Kidney (tissue), 14 donors: ENCODE measurements around the gene CYP11A1. TPM values are rescaled to one million over a fixed set of nuclear protein-coding genes. Genes with fewer than 3 reads are reported as not detected.

Experiments used
- DNase-seq, 5 donors: peaks; one replicate each; pipeline ENCODE4 v3.0.0-alpha.2; 2013 to 2020
- FAIRE-seq: peaks from 2 replicates; lab custom pipeline; 2012; peaks lifted over from hg19 to GRCh38; lab: Jason Lieb, UNC
- H3K27ac ChIP-seq, 2 donors: one replicate each; pipeline ENCODE4 v1.7.0; 2013; ENCODE audit warnings: low read depth in 2 of 2, low read length in 2 of 2, inconsistent platforms in 1 of 2
- H3K27me3 ChIP-seq: one replicate; pipeline ENCODE4 v1.7.1; 2013; ENCODE audit warnings: low read length, inconsistent platforms; ENCODE audit not compliant: control insufficient read depth, insufficient read depth
- H3K36me3 ChIP-seq, 3 donors: one replicate each; pipeline versions ENCODE4 v1.7.0 to v1.7.1; 2013; ENCODE audit warnings: low read length in 3 of 3, control low read depth in 1 of 3, inconsistent platforms in 1 of 3; ENCODE audit not compliant: insufficient read depth in 3 of 3, control insufficient read depth in 2 of 3
- H3K4me1 ChIP-seq, 3 donors: one replicate each; pipeline versions ENCODE4 v1.7.0 to v1.7.1; 2013; ENCODE audit warnings: low read length in 3 of 3, inconsistent platforms in 1 of 3, low read depth in 1 of 3; ENCODE audit not compliant: control insufficient read depth in 2 of 3, insufficient read depth in 2 of 3
- H3K4me3 ChIP-seq, 3 donors: one replicate each; pipeline versions ENCODE4 v1.7.0 to v1.8.1; 2013; ENCODE audit warnings: low read length in 3 of 3, control low read depth in 1 of 3, inconsistent platforms in 1 of 3
- H3K9ac ChIP-seq, 3 donors: one replicate each; pipeline versions ENCODE4 v1.7.0 to v1.7.1; 2013; ENCODE audit warnings: low read length in 3 of 3, control low read depth in 1 of 3, inconsistent platforms in 1 of 3
- H3K9me3 ChIP-seq, 3 donors: one replicate each; pipeline versions ENCODE4 v1.7.0 to v1.7.1; 2013; ENCODE audit warnings: low read length in 3 of 3, control low read depth in 1 of 3, inconsistent platforms in 1 of 3; ENCODE audit not compliant: control insufficient read depth in 2 of 3, insufficient read depth in 1 of 3
- intact Hi-C: fragments of 100-400 bp; cut with DNase I; formaldehyde crosslinking; loops from one replicate; pipeline ENCODE4 v1.11.1; 2022
- polyA plus RNA-seq: library from polyadenylated mRNA; stranded (reverse); fragments of 350-450 nt; fragmentation: Illumina TruSeq; extraction: RNeasy Lipid Tissue Mini Kit (QIAGEN cat#74804); gene quantifications from one replicate; pipeline ENCODE4 v1.2.3, GENCODE V29; 2014; ENCODE audit warnings: low read depth, low replicate concordance; ENCODE audit not compliant: insufficient read depth
- total RNA-seq: library from RNA; stranded (reverse); fragmentation: NEBNext Ultra II Directional; extraction: Animal tissue kit (Norgen Biotek cat#: 25700); gene quantifications from one replicate; pipeline ENCODE4 v1.2.1, GENCODE V29; 2021
- TF ChIP-seq, protein P1 (sequence below): IDR thresholded peaks from 3 replicates; pipeline ENCODE4 v1.5.1; 2012; ENCODE audit warnings: mild to moderate bottlenecking, moderate library complexity, borderline replicate concordance; ENCODE audit not compliant: insufficient read depth; ENCODE audit errors: extremely low read depth
- donor health status: control.
- donor health status: control.
- donor health status: control.
- donor health status: control.
- donor health status: control.
- donor health status: DM: yes; HTN: yes; CAD: no.
- donor health status: Normal renal cell carcinoma (clear cell type).

Gene CYP11A1
- total and polyA plus RNA-seq, 2 donors from 2014 or later: 0.13 to 2.7 TPM

DNA sequence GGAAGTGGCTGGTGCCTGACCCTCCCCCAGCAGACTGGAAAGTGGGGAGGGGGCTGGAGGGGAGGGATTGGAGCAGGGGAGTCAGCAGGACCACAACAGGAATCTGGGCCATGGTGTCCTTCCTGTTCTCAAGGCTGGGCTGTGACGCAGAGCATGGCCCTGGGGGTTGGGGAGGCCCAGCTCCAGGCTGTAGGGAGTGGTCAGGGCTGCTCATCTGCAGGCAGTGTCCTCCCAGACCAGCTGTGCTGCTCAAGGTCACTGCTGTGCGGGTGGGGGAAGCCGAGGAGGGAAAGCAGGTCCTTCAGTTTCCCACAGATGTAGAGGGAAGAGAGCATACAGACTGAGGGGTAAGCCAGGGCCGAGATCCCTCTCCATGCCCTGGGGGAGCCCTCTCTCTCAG lies 40.7 kb downstream of the CYP11A1 start:
- TF ChIP-seq, protein P1, sequence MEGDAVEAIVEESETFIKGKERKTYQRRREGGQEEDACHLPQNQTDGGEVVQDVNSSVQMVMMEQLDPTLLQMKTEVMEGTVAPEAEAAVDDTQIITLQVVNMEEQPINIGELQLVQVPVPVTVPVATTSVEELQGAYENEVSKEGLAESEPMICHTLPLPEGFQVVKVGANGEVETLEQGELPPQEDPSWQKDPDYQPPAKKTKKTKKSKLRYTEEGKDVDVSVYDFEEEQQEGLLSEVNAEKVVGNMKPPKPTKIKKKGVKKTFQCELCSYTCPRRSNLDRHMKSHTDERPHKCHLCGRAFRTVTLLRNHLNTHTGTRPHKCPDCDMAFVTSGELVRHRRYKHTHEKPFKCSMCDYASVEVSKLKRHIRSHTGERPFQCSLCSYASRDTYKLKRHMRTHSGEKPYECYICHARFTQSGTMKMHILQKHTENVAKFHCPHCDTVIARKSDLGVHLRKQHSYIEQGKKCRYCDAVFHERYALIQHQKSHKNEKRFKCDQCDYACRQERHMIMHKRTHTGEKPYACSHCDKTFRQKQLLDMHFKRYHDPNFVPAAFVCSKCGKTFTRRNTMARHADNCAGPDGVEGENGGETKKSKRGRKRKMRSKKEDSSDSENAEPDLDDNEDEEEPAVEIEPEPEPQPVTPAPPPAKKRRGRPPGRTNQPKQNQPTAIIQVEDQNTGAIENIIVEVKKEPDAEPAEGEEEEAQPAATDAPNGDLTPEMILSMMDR: no peak
- Histone ChIP-seq H3K9me3 (no peaks in the 10 kb centered on the region), H3K36me3 (no peaks in the 10 kb centered on the region), H3K27me3 (no peaks in the 10 kb centered on the region), H3K9ac (no peak overlapping the region), H3K4me1 (no peaks in the 10 kb centered on the region), H3K4me3 (no peak overlapping the region), H3K27ac (no peak overlapping the region)
- intact Hi-C loops: no loop called here
- DNase-seq (peak in 1 of 5 donors; percentile 45), FAIRE-seq (no peak)

DNA sequence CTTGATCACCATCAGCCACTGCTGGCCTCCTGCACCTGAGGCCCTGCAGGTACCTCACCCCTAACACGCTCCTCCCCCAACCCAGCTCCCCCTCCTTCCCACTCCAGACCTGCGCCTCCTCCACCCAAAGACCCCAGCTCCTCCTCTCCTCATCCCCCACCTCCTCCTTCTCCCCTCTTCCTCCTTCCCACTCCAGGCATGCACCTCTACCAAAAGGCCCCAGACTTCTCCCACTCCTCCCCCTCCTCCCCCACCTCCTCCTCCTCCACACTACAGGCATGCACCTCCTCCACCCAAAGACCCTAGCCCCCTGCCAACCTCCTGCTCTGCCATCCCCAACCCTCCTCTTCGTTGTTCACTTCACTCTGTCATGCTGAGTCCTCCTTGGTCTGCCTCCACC lies 42.7 kb downstream of the CYP11A1 start:
- DNase-seq (no peak), FAIRE-seq (no peak)
- H3K9me3 ChIP-seq: no peaks in the 10 kb centered on the region
- TF ChIP-seq, protein P1: no peak
- no peak overlapping the region for H3K4me3 ChIP-seq
- no peaks in the 10 kb centered on the region for H3K4me1 ChIP-seq
- no peaks in the 10 kb centered on the region for H3K27me3 ChIP-seq
- no peaks in the 10 kb centered on the region for H3K36me3 ChIP-seq
- no peak overlapping the region for H3K27ac ChIP-seq
- H3K9ac ChIP-seq: no peak overlapping the region
- intact Hi-C loops: loop anchor here (5.0 kb wide), 2 partner anchors 197 to 352 kb away; no protein-coding TSS in a partner anchor

DNA sequence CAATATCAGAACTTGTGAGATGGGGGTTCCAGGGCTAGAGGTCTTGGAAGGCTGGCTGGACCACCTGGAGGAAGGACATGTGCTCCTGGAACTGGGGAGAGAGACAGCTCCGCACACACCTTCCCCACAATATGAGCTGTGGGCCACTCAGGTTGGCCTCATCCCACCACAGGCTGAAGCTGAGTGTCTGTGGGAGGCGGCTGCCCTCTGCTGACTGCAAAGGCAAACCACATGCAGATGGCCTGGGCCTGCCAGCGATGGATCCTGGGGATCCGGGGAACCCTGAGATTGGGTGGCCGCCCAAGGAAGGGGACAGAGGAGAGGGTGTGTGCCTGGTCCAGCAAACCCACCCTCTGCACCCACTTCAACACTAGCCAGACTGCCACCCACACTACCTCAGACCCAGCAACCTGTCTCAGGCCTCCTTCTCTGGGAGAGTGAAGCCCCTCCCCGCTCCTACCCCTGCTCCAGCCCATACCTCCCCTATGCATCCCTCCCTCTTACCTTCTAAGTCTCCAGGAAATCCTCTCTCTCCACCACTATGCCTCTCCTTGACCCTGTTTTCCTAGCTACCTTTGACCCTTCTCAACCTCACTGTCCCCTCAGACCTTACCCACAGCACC lies 44.8 kb downstream of the CYP11A1 start:
- no peak overlapping the region for H3K4me3 ChIP-seq
- FAIRE-seq (no peak), DNase-seq (peak; percentile 68 to 88 (median 80))
- no peaks in the 10 kb centered on the region for H3K36me3 ChIP-seq
- H3K27ac ChIP-seq: no peak overlapping the region
- no peaks in the 10 kb centered on the region for H3K9me3 ChIP-seq
- no peaks in the 10 kb centered on the region for H3K27me3 ChIP-seq
- no peak overlapping the region for H3K9ac ChIP-seq
- intact Hi-C loops: loop anchor here (5.0 kb wide), 2 partner anchors 195 to 350 kb away; no protein-coding TSS in a partner anchor
- TF ChIP-seq, protein P1: peak; percentile 86
- no peaks in the 10 kb centered on the region for H3K4me1 ChIP-seq
